GM21528 (cell line): ENCODE data around the gene ZNF280B.
"Not testable (repeated sequence)": the region's sequence is repeated elsewhere in the genome, so short reads cannot be mapped to it uniquely, and the experiment has no call there.

Source experiments
- ATAC-seq: cut with Tn5 transposase; IDR thresholded peaks from one replicate; pipeline ENCODE4 v1.9.1; 2021; ENCODE audit warnings: mild to moderate bottlenecking, moderate library complexity; ENCODE audit not compliant: unreplicated experiment, low FRiP score

ZNF280B gene

DNA sequence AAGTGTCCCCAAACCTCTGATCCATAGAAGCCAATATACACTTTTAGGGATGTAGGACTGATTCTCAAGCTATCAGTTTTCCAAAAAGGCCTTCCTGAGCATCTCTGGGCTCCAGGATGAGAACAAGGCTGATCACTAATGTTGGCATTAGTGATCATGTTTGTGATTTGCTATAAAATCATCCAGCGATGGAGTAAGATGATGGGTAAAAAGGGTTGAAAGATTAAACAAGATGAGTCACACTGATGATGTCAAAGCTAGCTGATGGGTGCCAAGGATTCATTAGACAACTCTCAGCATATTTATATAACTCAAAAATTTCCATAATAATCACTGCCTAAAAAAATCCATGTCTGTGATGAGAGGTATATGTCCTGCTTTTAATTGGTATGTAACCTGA lies 42.8 kb downstream of the ZNF280B start:
- no peak for ATAC-seq

DNA sequence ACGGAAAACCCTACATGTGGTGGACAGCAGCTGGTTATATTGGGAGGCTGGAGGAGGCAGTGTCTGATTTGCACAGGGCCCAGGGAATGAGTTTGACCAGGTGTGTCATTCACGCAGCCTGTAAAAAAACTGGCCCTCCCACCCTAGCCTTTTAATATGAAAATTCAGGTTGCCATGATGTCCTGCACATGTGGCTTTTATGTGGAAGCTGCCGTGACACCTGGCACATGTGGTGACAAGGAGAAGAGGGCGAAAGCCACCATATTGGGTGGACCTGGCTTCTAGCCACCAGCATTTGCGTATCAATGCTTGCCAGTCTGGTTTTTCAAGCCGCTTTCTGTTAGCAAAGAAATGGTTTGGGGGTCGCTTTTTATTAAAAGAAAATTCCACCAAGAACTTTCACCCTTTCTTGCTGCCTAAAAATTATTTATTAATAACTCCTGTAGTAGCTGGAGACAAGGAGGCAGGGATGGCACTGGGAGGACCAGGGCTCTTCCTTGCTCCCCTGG lies 43.4 kb downstream of the ZNF280B start:
- ATAC-seq: no peak

DNA sequence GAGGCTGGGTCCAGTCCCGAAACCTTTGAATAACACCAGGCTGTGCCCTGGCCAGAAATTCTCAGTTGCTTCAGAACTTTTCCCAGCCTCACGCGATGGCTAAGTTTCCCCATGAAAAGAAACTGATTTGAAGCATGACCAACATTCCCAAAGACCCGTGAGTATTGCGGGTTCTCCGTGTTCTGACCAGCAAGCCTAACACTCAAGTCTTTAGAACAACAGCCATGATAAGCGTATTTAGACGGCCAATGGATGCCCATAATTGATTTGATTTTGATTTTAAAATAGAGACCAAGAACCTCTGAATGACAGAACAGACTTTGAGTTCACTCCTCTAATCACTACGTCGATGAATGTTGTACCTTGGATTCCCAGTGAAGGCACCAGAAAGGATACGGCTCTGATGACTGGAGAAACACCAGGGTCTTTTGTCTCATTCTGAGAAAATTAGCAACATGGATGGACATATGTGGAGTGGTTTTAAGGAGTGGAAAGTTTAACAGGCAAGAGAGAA lies 43.9 kb downstream of the ZNF280B start:
- no peak for ATAC-seq

DNA sequence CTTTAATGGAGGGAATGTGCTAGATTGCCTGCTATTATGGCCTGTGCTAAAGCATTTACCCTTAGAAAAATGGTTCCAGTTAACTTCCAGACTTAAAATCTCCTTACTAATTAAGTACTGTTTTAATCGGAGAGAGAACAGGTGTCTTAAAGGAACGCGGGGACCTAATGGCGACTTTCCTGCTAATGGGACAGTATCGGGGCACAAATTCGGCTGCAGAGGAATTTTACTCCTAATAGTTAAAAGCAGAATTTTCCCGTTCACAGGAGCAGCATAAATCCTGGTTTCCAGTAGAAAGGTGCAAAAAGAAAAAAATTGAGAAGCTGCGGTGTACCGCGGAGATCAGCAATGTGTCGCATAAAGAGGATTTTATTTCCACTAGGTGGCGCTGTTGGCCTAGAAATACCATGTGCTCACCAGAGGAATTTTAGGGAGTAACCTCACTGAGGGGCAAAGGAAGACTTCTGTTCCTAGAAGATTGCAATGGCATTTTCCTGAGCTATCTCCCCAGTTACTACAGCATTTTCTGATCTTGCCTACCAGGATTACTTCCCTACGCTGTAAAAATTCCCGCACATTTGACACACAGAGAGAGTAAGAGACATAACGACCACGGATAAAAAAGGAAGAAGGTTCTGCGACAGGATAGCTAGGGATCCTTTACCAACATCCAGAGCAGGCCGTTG lies 44.5 kb downstream of the ZNF280B start:
- ATAC-seq: no peak

DNA sequence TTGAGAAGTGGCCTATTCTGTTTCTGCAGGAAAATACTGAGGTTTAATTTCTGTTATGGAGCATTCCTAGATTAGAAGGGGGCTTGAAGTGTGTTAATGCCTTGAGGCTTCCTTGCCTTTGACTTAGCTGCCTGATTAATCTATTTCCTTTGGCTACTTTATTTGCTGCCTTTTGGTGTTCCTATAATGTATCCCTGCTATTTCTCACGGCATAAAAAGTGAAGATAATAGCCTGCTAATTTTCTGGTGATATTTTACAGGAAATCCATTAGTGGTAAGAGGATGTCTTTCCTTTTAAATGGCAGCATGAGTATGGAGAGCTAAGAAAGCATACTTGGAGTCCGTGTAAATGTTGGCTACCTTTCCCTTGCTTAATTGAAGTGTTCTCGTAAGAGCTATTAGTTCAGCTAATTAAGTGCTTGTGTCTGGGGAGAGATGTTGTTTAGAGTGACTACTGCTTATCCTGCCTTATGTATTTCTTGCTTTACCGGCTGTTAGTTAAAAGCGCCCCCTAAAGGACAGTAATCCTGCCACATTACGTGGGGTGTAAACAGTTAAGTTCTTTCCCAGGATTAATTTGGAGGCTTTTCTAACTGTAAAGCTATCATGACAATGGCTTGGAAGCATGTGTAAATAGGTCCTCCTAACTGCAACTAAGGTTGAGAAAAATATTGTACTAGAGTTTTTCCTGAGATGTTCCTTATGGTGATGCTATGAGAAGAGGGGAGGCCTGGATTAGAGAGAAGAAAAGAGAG lies 45.6 kb downstream of the ZNF280B start:
- no peak for ATAC-seq

DNA sequence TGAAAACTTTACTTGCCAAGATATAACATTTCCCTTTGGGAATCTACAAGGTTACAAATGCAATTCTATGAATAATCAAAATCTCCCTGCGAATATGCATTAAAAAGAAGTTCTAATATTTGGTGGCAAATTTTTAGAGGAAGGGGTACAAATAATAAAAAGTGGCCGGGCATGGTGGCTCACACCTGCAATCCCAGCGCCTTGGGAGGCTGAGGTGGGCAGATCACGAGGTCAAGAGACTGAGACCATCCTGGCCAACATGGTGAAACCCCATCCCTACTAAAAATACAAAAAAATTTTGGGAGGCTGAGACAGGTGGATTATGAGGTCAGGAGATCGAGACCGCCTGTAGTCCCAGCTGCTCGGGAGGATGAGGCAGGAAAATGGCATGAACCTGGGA lies 47.0 kb downstream of the ZNF280B start:
- no peak for ATAC-seq

DNA sequence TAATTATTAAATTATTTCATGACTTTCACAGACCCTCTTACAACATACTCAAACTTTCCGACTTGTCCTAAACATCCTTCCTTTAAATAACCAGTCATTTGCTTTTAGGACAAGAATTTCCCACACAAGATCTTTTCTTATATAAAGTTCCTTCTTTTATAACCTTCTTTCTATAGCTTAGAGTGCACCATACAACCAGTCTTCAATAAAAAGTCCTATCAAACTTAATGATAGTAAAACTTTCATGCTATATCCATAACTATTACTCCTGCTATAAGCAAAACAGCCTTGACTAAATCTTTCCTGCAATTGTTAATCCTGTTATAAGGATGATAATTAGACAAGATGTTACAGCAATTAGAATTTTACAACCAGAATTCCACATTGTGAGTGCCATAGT lies 47.4 kb downstream of the ZNF280B start:
- ATAC-seq: no peak

DNA sequence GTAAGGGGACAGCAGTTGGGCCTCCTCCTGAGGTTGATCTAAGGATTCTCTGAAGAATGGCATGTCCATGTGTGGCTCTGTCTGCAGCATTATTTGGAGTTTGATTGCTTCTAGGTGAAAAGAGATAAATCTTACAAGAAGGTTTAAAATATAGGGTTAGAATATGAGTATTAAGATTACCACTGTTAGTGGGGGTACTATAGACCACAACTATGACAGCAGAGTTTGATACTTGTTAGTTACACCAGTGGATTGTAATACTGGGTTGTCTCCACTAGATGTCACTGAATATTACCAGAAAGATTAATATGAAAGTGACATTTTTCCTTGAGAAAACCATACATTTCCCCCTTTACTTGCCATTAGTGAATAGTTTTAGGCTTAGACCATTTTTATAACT lies 47.9 kb downstream of the ZNF280B start:
- ATAC-seq: no peak

DNA sequence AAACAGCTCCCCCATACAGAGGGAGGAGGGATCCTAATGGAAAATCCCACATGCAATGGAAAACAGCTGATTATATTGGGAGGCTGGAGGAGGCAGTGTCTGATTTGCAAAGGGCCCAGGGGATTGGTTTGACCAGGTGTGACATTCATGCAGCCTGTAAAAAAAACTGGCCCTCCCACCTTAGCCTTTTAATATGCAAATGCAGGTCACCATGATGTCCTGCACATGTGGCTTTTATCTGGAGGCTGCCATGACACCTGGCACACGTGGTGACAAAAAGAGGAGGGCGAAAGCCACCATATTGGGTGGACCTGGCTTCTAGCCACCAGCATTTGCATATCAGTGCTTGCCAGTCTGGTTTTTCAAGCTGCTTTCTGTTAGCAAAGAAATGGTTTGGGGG lies 48.5 kb downstream of the ZNF280B start:
- no peak for ATAC-seq

DNA sequence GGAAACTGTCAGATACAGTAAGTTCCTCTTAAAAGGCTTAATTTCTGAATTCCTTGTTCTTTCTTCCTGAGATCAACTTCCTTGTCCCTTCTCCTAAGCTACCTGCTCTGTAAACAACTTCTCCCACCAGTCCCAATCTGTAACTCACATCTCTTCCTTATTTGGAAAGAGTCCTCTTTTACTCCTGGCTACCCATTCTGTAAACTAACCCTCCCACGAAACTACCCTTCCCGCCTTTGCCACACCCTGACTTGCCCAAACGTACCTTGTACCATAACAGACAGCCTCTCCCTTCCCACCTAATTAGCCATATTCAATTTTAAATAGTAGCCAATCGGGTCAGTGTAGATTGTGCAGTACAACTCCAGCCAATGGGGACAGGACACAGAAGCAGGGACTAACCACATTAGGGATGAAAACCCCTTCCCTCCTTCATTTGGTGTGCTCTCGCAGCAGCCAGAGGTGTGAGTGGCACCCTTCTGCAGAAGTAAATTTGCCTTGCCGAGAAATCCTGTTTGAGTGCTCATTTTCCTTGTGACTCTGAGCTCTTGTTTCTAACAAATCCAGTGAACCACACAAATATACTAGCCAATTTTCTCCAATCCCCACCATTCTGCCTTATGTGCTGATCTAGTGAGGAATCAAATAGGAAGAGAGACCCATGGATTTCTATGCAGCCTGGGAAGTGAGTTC lies 49.5 kb downstream of the ZNF280B start:
- no peak for ATAC-seq

DNA sequence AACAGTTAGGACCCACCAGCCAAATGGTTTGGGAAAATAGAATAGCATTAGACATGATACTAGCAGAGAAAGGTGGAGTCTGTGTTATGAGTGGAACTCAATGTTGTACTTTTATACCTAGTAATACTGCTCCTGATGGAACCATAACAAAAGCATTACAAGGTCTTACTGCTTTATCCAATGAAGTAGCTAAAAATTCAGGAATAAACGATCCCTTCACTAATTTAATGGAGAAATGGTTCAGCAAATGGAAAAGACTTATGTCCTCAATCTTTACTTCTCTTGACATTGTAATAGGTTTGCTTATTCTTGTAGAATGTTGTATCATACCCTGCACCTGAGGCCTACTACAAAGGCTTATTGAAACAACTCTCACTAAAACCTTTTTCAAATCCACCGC lies 50.2 kb downstream of the ZNF280B start:
- no peak for ATAC-seq

DNA sequence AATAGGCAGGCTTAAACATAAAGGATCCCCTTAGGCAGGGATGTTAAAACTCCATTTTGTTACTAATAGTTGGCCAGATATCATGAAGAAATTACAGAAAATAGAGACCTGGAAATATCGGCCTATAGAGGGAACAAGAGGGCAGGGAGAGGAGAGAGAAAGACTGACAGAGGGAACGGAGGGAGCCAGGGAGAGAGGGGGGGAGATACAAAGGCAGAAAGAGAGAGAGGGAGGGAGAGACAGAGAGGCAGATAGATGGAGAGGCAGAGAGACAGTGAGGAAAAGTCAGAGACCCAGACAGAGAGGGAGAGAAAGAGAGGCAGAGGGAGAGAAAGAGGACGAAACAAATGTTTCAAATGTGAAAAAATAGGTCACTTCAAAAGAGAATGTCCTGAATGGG lies 53.5 kb downstream of the ZNF280B start:
- no peak for ATAC-seq

DNA sequence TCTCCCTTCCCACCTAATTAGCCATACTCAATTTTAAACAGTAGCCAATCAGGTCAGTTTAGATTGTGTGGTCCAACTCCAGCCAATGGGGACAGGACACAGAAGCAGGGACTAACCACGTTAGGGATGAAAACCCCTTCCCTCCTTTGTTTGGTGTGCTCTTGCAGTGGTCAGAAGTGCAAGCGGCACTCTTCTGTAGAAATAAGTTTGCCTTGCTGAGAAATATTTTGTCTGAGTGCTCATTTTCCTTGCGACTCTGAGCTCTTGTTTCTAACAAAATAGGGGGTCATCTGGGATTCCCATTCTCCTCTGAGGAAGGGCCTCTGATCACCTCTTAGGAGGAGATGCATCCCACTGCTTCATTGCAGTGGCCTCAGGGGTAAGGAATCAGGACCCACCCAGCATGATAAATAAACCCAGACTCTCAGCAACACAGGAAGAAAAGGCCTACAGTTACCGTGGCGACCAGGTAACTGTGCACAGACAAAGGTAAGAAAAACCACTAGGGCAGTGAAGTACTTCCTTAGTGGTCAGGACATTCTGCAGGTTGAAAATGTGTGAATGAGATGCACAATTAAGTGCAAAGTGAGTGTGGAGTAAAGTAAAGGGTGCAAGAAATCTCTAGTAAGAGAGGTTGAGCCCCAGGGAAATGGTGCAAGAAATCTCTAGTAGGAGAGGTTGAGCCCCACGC lies 55.4 kb downstream of the ZNF280B start:
- ATAC-seq: no peak

DNA sequence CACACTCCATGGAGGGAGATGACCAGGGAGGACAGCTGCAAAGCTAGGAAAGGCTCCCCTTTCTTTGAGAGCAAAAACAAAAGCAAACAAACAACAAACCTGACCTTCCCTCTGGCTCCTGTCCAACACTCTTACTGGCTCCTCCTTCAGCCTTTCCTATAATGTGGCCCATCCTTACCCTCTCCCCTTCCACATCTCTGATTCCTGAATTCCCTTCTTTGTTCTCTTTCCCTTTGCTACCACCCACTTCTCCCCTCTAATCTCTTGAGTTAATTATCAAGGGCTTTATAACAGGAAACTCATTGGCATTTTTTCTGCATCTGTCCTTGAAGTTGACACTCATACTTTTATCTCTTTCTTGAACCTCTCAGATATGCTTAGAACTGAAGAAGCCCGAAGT lies 56.3 kb downstream of the ZNF280B start:
- ATAC-seq: no peak

DNA sequence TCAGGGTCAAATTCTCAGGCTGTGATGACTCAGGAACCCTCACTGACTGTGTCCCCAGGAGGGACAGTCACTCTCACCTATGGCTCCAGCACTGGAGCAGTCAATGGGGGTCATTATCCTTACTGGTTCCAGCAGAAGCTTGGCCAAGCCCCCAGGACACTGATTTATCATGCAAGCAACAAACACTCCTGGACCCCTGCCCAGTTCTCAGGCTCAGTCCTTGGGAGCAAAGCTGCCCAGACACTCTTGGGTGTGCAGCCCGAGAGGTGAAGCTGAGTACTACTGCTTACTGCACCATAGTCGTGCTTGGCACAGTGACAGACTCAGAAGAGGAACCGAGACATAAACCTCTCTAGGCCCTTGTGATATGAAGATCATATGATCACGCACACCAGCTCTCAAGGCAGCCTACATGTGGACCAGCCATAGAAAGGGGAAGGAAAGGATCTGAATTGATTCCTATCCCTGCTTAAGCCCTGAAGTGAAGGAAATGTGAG lies 58.2 kb downstream of the ZNF280B start:
- peak; percentile 75 for ATAC-seq

DNA sequence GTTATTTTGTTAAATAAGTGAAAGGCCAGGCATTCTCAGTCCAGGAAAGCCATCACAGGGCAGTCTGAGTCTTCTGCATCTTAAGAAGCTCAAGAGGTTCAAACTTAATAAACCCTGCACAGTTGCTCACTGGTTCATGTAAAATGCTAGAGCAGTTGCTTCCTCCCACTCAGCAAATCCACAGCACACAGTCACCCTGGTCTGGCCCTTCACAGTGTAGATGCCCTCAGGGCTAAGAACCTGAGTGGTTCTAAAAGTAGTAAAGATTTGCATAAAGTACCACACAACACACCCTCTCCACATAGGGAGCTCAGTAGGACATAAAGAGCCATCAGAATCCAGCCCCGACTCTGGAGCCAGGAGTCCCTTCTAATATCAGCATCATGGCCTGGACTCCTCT lies 58.7 kb downstream of the ZNF280B start:
- no peak for ATAC-seq

DNA sequence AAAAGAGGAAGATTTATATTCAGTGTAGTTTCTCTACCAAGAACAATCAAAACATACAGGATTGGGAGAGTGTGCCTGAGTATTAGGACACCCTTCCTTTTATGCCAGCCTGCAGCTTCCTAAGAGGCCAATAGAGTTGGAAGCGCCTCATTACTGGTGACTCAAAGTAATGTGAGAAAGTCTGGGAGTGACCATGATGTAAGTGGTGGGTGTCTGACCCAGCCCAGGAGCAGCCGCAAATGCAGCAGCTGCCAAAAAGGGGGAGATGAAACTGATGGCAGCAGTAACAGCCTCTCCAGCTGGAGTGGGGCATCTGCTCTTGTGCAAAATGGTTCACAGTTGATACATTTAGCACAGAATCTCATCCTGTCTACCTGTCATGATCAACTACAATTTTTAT lies 62.0 kb downstream of the ZNF280B start:
- ATAC-seq: no peak

DNA sequence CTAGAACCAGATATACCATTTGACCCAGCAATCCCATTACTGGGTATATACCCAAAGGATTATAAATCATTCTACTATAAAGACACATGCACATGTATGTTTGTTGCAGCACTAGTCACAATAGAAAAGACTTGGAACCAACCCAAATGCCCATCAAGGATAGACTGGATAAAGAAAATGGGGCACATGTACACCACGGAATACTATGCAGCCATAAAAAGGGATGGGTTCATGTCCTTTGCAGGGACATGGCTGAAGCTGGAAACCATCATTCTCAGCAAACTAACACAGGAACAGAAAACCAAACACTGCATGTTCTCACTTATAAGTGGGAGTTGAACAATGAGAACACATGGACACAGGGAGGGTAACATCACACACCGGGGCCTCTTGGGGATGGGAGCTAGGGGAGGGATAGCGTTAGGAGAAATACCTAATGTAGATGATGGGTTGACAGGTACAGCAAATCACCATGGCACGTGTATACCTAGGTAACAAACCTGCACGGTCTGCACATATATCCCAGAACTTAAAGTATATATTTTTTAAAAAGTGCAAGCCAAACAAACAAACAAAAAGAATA lies 64.4 kb downstream of the ZNF280B start:
- not testable (repeated sequence) for ATAC-seq

DNA sequence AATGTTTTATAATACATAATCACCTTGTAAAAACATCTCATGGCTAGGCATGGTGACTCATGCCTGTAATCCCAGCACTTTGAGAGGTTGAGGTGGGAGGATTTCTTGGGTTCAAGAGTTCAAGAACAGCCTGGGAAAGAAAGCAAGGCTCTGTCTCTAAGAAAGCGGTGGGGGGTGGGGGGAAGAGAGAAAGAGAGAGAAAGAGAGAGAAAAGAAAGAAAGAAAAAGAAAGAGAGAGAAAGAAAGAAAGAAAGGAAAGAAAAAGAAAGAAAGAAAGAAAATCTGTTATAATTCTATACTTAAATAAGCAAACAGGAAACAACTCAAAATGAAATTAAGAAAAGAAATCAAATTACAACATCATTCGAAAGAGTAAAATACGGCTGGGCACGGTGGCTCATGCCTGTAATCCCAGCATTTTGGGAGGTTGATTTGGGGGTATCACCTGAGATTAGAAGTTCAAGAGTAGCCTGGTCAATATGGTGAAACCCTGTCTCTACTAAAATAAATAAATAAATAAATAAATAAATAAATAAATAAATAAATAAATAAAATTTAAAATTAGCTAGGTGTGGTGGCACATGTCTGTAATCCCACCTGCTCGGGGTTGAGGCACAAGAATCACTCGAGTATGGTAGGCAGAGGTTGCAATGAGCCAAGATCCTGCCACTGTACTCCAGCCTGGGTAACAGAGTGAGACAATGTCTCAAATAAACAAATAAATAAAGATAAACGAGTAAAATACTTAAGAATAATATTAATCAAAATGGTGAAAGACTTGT lies 65.4 kb downstream of the ZNF280B start:
- ATAC-seq: no peak
